RWPE2 (cell line): Measurements from ENCODE around the gene CD99.

Experiments used
- ATAC-seq: fragments of 200-7000 bp; cut with Tn5 transposase; 3 replicates; pipeline ENCODE4 v1.9.1; 2021; ENCODE audit warnings: low read depth
- DNase-seq: peaks from one replicate; pipeline ENCODE4 v3.0.0-alpha.2; 2020; ENCODE audit warnings: low spot score
- H3K27ac ChIP-seq: fragments of 450-650 bp; 2 replicates; pipeline ENCODE4 v1.5.1; 2017; ENCODE audit warnings: mild to moderate bottlenecking; ENCODE audit not compliant: poor library complexity, severe bottlenecking
- H3K27me3 ChIP-seq: fragments of 250-450 bp; sonication (Bioruptor Pico); 2 replicates; pipeline ENCODE4 v1.5.1; 2021; ENCODE audit warnings: mild to moderate bottlenecking, moderate library complexity; ENCODE audit not compliant: insufficient read depth, poor library complexity, severe bottlenecking
- H3K36me3 ChIP-seq: fragments of 250-450 bp; sonication (Bioruptor Pico); 2 replicates; pipeline ENCODE4 v1.5.1; 2020; ENCODE audit warnings: low read depth, mild to moderate bottlenecking, moderate library complexity
- H3K4me1 ChIP-seq: fragments of 250-450 bp; sonication (Bioruptor Pico); 2 replicates; pipeline ENCODE4 v1.5.1; 2021; ENCODE audit warnings: mild to moderate bottlenecking, moderate library complexity; ENCODE audit not compliant: insufficient read depth, poor library complexity, severe bottlenecking
- H3K4me3 ChIP-seq: fragments of 250-450 bp; sonication (Bioruptor Pico); 2 replicates; pipeline ENCODE4 v1.5.1; 2021; ENCODE audit warnings: mild to moderate bottlenecking, moderate library complexity; ENCODE audit not compliant: severe bottlenecking
- H3K9me3 ChIP-seq: fragments of 250-450 bp; sonication (Bioruptor Pico); 2 replicates; pipeline ENCODE4 v1.5.1; 2021; ENCODE audit warnings: mild to moderate bottlenecking, moderate library complexity; ENCODE audit not compliant: severe bottlenecking
- TF ChIP-seq, protein P1 (sequence below): fragments of 450-650 bp; IDR thresholded peaks from one replicate; pipeline ENCODE4 v1.5.1; 2017; ENCODE audit warnings: mild to moderate bottlenecking, moderate library complexity; ENCODE audit not compliant: poor library complexity, severe bottlenecking

CD99 gene

DNA sequence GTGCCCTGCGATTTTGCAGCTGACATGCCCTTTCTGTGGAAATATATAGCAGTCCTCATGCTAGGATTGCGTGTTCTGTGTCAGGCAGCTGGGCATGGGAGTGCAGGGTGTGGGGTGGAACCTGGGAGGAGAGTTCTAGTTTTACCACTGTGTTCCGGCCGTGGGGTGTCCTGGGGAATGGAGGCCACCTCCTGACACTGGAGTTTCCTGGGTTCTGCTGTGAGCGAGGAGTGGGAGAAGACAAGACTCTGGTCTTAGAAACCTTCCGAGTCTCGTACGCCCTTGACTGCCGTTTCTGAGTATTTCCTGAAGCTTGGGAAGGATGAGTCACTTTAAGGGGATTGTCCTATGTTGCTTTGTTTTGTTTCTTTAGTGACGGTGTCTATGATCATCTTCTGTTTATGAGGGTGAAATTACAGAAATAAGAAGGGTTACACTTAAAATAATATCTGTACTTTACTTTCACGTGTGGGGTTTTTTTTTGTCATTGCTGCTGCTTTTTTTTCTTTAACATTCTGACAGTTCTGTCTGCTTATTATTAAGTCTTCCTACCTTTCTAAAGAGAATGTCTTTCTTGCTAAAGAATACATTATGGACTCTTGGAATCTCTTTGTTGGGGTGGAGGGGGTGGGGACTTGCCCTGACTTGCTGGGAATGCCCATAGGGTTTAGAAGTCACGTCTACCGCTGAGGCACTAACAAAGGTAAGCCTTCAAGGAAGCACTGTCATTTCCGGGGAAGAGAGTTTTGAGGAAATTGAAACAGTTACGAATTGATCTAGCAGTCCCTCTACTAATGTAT lies 19.1 kb downstream of the CD99 start:
- H3K4me1 ChIP-seq, result peaks cover 52% of the 10 kb centered on the region
- H3K27ac ChIP-seq, result peak overlapping the region; percentile 99
- no peaks in the 10 kb centered on the region for H3K9me3 ChIP-seq
- peaks cover 45% of the 10 kb centered on the region for H3K36me3 ChIP-seq
- ATAC-seq (peak; percentile 70), DNase-seq (peak; percentile 94)
- peak overlapping the region; percentile 28 for H3K4me3 ChIP-seq
- no peaks in the 10 kb centered on the region for H3K27me3 ChIP-seq
- TF ChIP-seq, protein P1, sequence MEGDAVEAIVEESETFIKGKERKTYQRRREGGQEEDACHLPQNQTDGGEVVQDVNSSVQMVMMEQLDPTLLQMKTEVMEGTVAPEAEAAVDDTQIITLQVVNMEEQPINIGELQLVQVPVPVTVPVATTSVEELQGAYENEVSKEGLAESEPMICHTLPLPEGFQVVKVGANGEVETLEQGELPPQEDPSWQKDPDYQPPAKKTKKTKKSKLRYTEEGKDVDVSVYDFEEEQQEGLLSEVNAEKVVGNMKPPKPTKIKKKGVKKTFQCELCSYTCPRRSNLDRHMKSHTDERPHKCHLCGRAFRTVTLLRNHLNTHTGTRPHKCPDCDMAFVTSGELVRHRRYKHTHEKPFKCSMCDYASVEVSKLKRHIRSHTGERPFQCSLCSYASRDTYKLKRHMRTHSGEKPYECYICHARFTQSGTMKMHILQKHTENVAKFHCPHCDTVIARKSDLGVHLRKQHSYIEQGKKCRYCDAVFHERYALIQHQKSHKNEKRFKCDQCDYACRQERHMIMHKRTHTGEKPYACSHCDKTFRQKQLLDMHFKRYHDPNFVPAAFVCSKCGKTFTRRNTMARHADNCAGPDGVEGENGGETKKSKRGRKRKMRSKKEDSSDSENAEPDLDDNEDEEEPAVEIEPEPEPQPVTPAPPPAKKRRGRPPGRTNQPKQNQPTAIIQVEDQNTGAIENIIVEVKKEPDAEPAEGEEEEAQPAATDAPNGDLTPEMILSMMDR, result no peak

DNA sequence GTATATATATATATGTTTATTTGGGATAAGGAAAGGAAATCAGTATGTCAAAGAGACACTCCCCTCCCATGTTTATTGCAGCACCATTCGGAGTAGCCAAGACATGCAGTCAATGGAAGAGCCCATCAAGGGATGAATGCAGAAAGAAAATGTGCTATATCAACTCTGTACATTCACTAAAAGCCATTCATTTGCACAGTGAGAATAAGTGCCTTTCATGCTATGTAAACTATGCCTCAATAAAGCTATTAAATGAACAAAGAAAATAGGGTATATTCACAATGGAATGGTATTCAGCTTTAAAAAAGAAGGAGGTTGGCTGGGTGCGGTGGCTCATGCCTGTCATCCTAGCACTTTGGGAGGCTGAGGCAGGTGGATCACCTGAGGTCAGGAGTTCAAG lies 20.3 kb downstream of the CD99 start:
- no peak overlapping the region for H3K4me3 ChIP-seq
- H3K9me3 ChIP-seq, result no peaks in the 10 kb centered on the region
- DNase-seq (no peak), ATAC-seq (no peak)
- H3K27ac ChIP-seq, result peak overlapping the region; percentile 99
- H3K4me1 ChIP-seq, result peaks cover 44% of the 10 kb centered on the region
- TF ChIP-seq, protein P1, result no peak
- no peaks in the 10 kb centered on the region for H3K27me3 ChIP-seq
- peaks cover 51% of the 10 kb centered on the region for H3K36me3 ChIP-seq

DNA sequence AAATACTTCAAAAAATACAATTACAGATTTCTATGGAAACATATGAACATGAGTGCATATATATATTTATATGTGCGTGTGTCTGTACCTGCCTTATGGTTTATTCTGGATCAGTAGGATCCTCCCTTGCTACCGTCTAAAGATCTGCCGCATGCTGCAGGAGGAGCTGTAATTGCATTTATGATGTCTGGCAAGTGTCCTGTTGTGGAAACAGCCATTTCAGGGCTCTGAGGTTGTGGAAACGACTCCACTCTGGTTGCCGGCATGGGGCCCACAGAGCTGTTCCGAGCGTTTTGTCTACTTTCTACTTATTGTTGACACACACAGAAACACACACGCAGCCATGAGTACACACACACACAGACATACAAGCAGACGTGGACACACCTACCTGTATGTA lies 21.3 kb downstream of the CD99 start:
- DNase-seq (no peak), ATAC-seq (no peak)
- H3K9me3 ChIP-seq, result no peaks in the 10 kb centered on the region
- TF ChIP-seq, protein P1, result no peak
- peak overlapping the region; percentile 99 for H3K27ac ChIP-seq
- H3K27me3 ChIP-seq, result no peaks in the 10 kb centered on the region
- H3K4me3 ChIP-seq, result no peak overlapping the region
- H3K4me1 ChIP-seq, result peaks cover 36% of the 10 kb centered on the region
- peaks cover 60% of the 10 kb centered on the region for H3K36me3 ChIP-seq

DNA sequence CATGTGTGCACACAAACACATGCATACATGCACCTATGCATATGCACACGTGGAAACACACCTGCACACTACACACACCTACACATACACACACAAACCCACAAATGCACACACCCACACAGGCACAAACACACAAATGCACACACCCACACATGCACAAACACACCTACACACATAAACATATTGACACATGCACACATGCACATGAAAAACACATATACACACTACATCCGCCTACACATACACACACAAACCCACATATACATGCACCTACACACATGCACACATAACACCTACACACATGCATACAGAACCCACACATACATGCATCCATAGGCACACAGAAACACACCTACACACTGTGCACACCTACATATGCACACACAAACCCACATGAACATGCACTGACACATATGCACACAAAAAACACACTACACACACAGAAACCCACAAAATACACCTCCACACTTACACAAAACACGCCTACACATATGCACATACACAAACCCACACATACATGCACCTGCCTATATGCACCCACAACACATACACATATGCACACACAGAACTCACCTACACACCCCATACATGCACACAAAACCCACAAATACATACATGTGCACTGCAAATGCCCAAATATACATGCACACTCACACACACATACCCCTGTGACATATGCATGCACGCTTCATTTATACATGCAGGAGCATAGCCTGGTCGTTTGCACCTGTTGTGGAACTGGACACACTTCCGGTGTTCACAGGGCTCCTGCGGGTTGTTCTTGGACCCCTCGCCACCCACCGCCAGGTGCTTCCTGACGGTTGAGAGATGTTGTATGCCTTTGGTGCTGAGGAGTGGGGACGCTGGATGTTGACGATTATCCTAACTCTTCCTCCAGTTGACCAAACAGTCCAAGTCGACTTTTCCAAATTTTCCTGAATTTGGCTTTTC lies 22.1 kb downstream of the CD99 start:
- Histone ChIP-seq H3K4me1 (peaks cover 29% of the 10 kb centered on the region), H3K27ac (no peak overlapping the region), H3K4me3 (no peak overlapping the region), H3K36me3 (peaks cover 68% of the 10 kb centered on the region), H3K27me3 (no peaks in the 10 kb centered on the region), H3K9me3 (no peaks in the 10 kb centered on the region)
- DNase-seq (no peak), ATAC-seq (no peak)
- TF ChIP-seq, protein P1, result no peak
